PC-3 (cell line): ENCODE measurements around the gene RERE. TPM values are rescaled to one million over a fixed set of nuclear protein-coding genes. Genes with fewer than 3 reads are reported as not detected.

Source experiments
- ATAC-seq: fragments of 200-7000 bp; cut with Tn5 transposase; 2 replicates; pipeline ENCODE4 v1.9.1; 2020; ENCODE audit warnings: mild to moderate bottlenecking, moderate library complexity
- BruUV-seq: library from RNA; stranded (reverse); fragments of 400-500 nt; replicated peaks from 2 replicates; lab custom pipeline; 2021; lab: Mats Ljungman, UMichigan
- CTCF ChIA-PET: fragments of 300-600 bp; sonication (Branson Sonifier 250); formaldehyde crosslinking; loops from one replicate; lab custom pipeline; 2022; ENCODE audit warnings: antibody characterized with exemption; lab: Charles Lee
- POLR2A ChIA-PET: fragments of 300-600 bp; sonication (Branson Sonifier 250); formaldehyde crosslinking; loops from one replicate; lab custom pipeline; 2022; ENCODE audit warnings: antibody characterized with exemption; ENCODE audit not compliant: unreplicated experiment; lab: Charles Lee
- DNase-seq: peaks from one replicate; pipeline ENCODE4 v3.0.0-alpha.2; 2015
- H2AFZ ChIP-seq: fragments of 300-600 bp; sonication (generic); 2 replicates; pipeline ENCODE4 v1.6.0; 2016; ENCODE audit warnings: antibody characterized with exemption, low read length
- H3F3A ChIP-seq: fragments of 300-600 bp; sonication (generic); one replicate; pipeline ENCODE4 v1.6.0; 2017; ENCODE audit warnings: antibody characterized with exemption, low read length, control low read depth, mild to moderate bottlenecking; ENCODE audit not compliant: unreplicated experiment
- H3K27ac ChIP-seq: fragments of 300-600 bp; sonication (generic); 2 replicates; pipeline ENCODE4 v1.5.1; 2016; ENCODE audit warnings: mild to moderate bottlenecking, low read length
- H3K27me3 ChIP-seq: fragments of 300-600 bp; sonication (generic); 2 replicates; pipeline ENCODE4 v1.6.1; 2016; ENCODE audit warnings: low read length, mixed read lengths
- H3K36me3 ChIP-seq: fragments of 300-600 bp; sonication (generic); 2 replicates; pipeline ENCODE4 v1.6.1; 2016; ENCODE audit warnings: low read depth, mixed run types, low read length, mixed read lengths
- H3K4me1 ChIP-seq: fragments of 300-600 bp; sonication (generic); 2 replicates; pipeline ENCODE4 v1.5.1; 2016; ENCODE audit warnings: low read length; ENCODE audit not compliant: insufficient read depth
- H3K4me2 ChIP-seq: fragments of 300-600 bp; sonication (generic); 2 replicates; pipeline ENCODE4 v1.6.0; 2016; ENCODE audit warnings: low read length
- H3K4me3 ChIP-seq: fragments of 300-600 bp; sonication (generic); 2 replicates; pipeline ENCODE4 v1.5.1; 2016; ENCODE audit warnings: mild to moderate bottlenecking, low read length, mixed read lengths
- H3K79me2 ChIP-seq: fragments of 300-600 bp; sonication (generic); 2 replicates; pipeline ENCODE4 v1.6.1; 2017; ENCODE audit warnings: low read length, mixed read lengths
- H3K9ac ChIP-seq: fragments of 300-600 bp; sonication (generic); 2 replicates; pipeline ENCODE4 v1.6.0; 2016; ENCODE audit warnings: mild to moderate bottlenecking, low read length
- H3K9me2 ChIP-seq: fragments of 300-600 bp; sonication (generic); replicated peaks from 2 replicates; pipeline ENCODE4 v1.6.1; 2016; ENCODE audit warnings: mixed run types, low read length, mixed read lengths
- H3K9me3 ChIP-seq: fragments of 300-600 bp; sonication (generic); 2 replicates; pipeline ENCODE4 v1.6.1; 2016; ENCODE audit warnings: low read length, mixed read lengths
- H4K20me1 ChIP-seq: fragments of 300-600 bp; sonication (generic); 2 replicates; pipeline ENCODE4 v1.6.1; 2016; ENCODE audit warnings: low read length, mixed read lengths
- EZH2 ChIP-seq: fragments of 300-600 bp; sonication (generic); IDR thresholded peaks from one replicate; pipeline ENCODE4 v1.6.1; 2017; ENCODE audit warnings: antibody characterized with exemption, mild to moderate bottlenecking, low read length; ENCODE audit not compliant: unreplicated experiment
- EZH2phosphoT487 ChIP-seq: fragments of 300-600 bp; sonication (generic); IDR thresholded peaks from 2 replicates; pipeline ENCODE4 v1.6.1; 2018; ENCODE audit warnings: mild to moderate bottlenecking, antibody characterized with exemption, low read length, borderline replicate concordance
- intact Hi-C: fragments of 100-400 bp; cut with micrococcal nuclease; formaldehyde crosslinking; loops from 2 replicates; pipeline ENCODE4 v1.9.0; 2023
- total RNA-seq: library from RNA; depleted of rRNA; stranded (reverse); fragments of >200 nt; gene quantifications from 2 replicates; pipeline ENCODE4 v1.2.3, GENCODE V29; 2014
- TF ChIP-seq, protein P1 (sequence below): fragments of 300-600 bp; sonication (generic); conservative IDR thresholded peaks from 2 replicates; pipeline ENCODE4 v1.5.1; 2017; ENCODE audit warnings: antibody characterized with exemption, low read depth, mild to moderate bottlenecking, low read length

Gene RERE
- total RNA-seq, 1 experiment from 2014 or later: 24.2 TPM

DNA sequence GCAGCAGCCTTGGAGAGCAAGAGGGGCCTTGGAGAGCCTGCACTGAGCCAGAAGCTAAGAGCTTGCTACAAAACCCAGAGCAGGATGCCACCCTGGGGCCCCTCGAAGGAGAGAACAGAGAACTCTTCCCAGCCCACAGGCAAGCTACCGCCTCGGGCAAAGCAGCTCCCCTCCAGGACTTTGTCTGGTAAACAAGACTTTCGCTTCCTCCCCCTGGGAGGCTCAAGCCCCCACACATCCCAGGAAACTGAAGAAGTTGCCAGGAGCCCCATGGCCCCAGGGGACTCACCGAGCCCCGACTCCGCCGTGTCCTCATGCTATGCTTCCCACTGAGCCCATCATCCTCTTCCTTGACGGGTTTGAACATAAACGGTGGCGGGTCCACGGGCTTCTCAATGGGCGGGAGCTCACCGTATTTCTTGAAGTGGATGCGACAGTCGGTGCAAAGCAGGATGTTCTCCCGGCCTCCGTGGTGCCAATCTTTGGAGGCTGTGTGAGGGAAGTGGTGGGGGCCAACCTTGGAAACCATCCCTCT is 453.6 kb downstream of the RERE start:
- Histone ChIP-seq H3K27me3 (no peaks in the 10 kb centered on the region), H3K4me1 (no peaks in the 10 kb centered on the region), H3K4me2 (no peak overlapping the region), H4K20me1 (no peaks in the 10 kb centered on the region), H3K36me3 (peaks cover 6% of the 10 kb centered on the region; the same call in 1 of the 2 replicates), H3K9me3 (no peaks in the 10 kb centered on the region), H3K4me3 (no peak overlapping the region), H3K79me2 (no peaks in the 10 kb centered on the region), H3K27ac (no peak overlapping the region), H3K9ac (no peak overlapping the region), H3K9me2 (no peaks in the 10 kb centered on the region), H2AFZ (no peak overlapping the region), H3F3A (no peaks in the 10 kb centered on the region)
- no TSS peak for BruUV-seq
- TF ChIP-seq EZH2phosphoT487 (no peak), EZH2 (no peak)
- no peak for ATAC-seq
- no peak for DNase-seq
- CTCF ChIA-PET: no interaction called here
- intact Hi-C loops: no loop called here
- POLR2A ChIA-PET: no interaction called here

DNA sequence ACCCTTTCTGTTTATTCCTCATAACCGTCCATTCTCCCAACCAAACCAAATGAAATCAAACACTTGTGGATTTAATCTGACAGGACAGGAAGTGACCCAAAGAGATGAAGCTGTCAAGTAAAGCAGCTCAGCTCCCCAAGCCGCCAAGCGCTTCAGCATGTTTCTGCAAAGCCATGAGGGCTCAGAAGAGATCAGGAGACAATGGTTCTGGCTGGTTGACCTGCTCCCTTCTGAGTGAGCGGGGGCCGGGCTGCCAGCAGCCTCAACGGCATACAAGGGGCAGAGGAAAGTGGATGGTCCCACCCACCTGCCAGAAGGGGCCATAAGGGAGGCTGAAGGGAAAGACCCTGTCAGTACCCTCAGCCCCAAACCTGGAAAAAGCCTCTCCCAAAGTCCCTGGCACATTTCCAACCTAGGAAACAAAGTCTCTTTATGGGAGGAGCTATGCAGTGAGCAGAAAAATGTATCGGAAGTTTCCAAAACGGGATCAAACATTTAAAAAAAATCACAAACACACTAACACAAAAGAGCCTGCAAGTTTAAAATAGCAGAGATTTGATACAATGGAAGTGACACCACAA is 454.2 kb downstream of the RERE start:
- H3K4me3 ChIP-seq: no peak overlapping the region
- TF ChIP-seq, protein P1, sequence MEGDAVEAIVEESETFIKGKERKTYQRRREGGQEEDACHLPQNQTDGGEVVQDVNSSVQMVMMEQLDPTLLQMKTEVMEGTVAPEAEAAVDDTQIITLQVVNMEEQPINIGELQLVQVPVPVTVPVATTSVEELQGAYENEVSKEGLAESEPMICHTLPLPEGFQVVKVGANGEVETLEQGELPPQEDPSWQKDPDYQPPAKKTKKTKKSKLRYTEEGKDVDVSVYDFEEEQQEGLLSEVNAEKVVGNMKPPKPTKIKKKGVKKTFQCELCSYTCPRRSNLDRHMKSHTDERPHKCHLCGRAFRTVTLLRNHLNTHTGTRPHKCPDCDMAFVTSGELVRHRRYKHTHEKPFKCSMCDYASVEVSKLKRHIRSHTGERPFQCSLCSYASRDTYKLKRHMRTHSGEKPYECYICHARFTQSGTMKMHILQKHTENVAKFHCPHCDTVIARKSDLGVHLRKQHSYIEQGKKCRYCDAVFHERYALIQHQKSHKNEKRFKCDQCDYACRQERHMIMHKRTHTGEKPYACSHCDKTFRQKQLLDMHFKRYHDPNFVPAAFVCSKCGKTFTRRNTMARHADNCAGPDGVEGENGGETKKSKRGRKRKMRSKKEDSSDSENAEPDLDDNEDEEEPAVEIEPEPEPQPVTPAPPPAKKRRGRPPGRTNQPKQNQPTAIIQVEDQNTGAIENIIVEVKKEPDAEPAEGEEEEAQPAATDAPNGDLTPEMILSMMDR: no peak
- TF ChIP-seq EZH2phosphoT487 (no peak), EZH2 (no peak)
- DNase-seq (no peak), ATAC-seq (no peak)
- H3K4me2 ChIP-seq: no peak overlapping the region
- no peak overlapping the region for H3K9ac ChIP-seq
- ChIA-PET CTCF (no interaction called here), POLR2A (no interaction called here)
- no peaks in the 10 kb centered on the region for H4K20me1 ChIP-seq
- no peaks in the 10 kb centered on the region for H3K4me1 ChIP-seq
- no peak overlapping the region for H2AFZ ChIP-seq
- no peaks in the 10 kb centered on the region for H3F3A ChIP-seq
- H3K9me2 ChIP-seq: no peaks in the 10 kb centered on the region
- BruUV-seq: no TSS peak
- H3K27ac ChIP-seq: no peak overlapping the region
- intact Hi-C loops: no loop called here
- H3K27me3 ChIP-seq: no peaks in the 10 kb centered on the region
- H3K36me3 ChIP-seq: peaks cover 6% of the 10 kb centered on the region; the same call in 1 of the 2 replicates
- H3K9me3 ChIP-seq: no peaks in the 10 kb centered on the region
- H3K79me2 ChIP-seq: no peaks in the 10 kb centered on the region

DNA sequence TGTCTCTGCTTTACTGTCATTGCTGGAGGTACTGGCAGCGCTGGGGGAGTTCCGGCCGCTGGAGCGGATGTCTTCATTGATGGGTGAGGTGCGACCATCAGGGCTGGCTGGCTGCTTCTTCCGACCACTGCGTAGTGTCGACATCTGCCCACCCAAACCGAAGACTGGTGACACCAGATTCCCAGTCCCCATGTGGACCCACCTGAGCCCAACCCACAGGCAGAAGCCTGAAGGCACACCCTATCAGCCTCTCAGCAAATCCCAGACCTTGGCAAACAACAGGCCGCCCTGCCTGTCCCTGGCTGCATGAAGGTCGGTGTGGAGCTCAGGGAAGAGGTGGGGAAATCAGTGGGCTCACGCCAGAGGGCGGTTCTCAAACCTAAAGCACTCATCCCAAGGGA is 454.7 kb downstream of the RERE start:
- Histone ChIP-seq H3K27me3 (no peaks in the 10 kb centered on the region), H3K4me3 (no peak overlapping the region), H3K9ac (no peak overlapping the region), H3F3A (no peaks in the 10 kb centered on the region), H2AFZ (no peak overlapping the region), H3K4me1 (no peaks in the 10 kb centered on the region), H3K79me2 (no peaks in the 10 kb centered on the region), H3K9me2 (no peaks in the 10 kb centered on the region), H3K36me3 (peaks cover 12% of the 10 kb centered on the region), H3K9me3 (no peaks in the 10 kb centered on the region), H4K20me1 (no peaks in the 10 kb centered on the region), H3K4me2 (no peak overlapping the region), H3K27ac (no peak overlapping the region)
- DNase-seq (no peak), ATAC-seq (no peak)
- intact Hi-C loops: no loop called here
- no TSS peak for BruUV-seq
- TF ChIP-seq EZH2: no peak
- no peak for TF ChIP-seq EZH2phosphoT487
- TF ChIP-seq, protein P1: no peak
- ChIA-PET POLR2A (no interaction called here), CTCF (no interaction called here)
